ENCODE results near the gene ZFAND2B.

DNA sequence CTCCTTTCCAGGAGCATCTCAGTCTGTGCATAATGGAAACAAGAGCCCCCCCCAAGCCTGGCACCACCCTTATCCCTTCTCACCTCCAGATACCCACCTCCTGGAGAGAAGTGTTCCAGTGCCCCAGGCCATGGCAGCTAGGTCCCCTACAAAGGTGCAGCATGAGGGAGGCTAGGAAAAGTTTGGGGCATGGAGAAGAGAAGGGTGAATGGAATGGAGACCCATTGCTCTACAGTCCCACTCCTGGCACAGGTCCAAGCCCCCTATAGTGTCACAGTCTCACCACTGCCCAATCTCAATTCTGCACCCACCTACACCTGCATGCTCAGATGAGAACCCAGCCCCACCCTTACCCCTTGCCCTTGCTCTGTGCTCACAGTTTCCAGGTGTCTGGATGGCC, 37.6 kb upstream of the ZFAND2B start:
- TF ChIP-seq, protein P1, sequence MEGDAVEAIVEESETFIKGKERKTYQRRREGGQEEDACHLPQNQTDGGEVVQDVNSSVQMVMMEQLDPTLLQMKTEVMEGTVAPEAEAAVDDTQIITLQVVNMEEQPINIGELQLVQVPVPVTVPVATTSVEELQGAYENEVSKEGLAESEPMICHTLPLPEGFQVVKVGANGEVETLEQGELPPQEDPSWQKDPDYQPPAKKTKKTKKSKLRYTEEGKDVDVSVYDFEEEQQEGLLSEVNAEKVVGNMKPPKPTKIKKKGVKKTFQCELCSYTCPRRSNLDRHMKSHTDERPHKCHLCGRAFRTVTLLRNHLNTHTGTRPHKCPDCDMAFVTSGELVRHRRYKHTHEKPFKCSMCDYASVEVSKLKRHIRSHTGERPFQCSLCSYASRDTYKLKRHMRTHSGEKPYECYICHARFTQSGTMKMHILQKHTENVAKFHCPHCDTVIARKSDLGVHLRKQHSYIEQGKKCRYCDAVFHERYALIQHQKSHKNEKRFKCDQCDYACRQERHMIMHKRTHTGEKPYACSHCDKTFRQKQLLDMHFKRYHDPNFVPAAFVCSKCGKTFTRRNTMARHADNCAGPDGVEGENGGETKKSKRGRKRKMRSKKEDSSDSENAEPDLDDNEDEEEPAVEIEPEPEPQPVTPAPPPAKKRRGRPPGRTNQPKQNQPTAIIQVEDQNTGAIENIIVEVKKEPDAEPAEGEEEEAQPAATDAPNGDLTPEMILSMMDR (IDR thresholded peaks at IDR 0.05), result no peak
- no peak for TF ChIP-seq POLR2A (IDR thresholded peaks at IDR 0.05)

Data from esophagus squamous epithelium (tissue), 4 donors.